Panc1 (cell line): Measurements from ENCODE around the gene KRT34. TPM values are rescaled to one million over a fixed set of nuclear protein-coding genes. Genes with fewer than 3 reads are reported as not detected.

Experiments
- ATAC-seq: fragments of 200-7000 bp; cut with Tn5 transposase; 2 replicates; pipeline ENCODE4 v1.9.1; 2020; ENCODE audit warnings: mild to moderate bottlenecking, moderate library complexity
- BruUV-seq: library from RNA; stranded (reverse); fragments of 400-500 nt; replicated peaks from 2 replicates; lab custom pipeline; 2021; lab: Mats Ljungman, UMichigan
- CTCF ChIA-PET: fragments of 300-600 bp; sonication (Branson Sonifier 250); formaldehyde crosslinking; loops from one replicate; lab custom pipeline; 2022; ENCODE audit warnings: antibody characterized with exemption; lab: Charles Lee
- POLR2A ChIA-PET: fragments of 300-600 bp; sonication (Branson Sonifier 250); formaldehyde crosslinking; loops from one replicate; lab custom pipeline; 2022; ENCODE audit warnings: antibody characterized with exemption; lab: Charles Lee
- DNase-seq: peaks from one replicate; pipeline ENCODE4 v3.0.0-alpha.2; 2010; ENCODE audit warnings: low read depth, low spot score
- H3K27ac ChIP-seq: 2 replicates; pipeline ENCODE4 v1.5.1; 2011; ENCODE audit warnings: mild to moderate bottlenecking, low read length, inconsistent platforms
- H3K27me3 ChIP-seq: fragments of 200-500 bp; sonication (Bioruptor generic); 2 replicates; pipeline ENCODE4 v1.6.0; 2014; ENCODE audit warnings: low read length, inconsistent platforms; ENCODE audit not compliant: control insufficient read depth, insufficient read depth
- H3K36me3 ChIP-seq: fragments of 200-500 bp; sonication (Bioruptor generic); 2 replicates; pipeline ENCODE4 v1.5.1; 2014; ENCODE audit warnings: inconsistent platforms, mild to moderate bottlenecking, low read length, moderate library complexity; ENCODE audit not compliant: control insufficient read depth, insufficient read depth
- H3K4me1 ChIP-seq: 2 replicates; pipeline ENCODE4 v1.5.1; 2011; ENCODE audit warnings: inconsistent platforms, mild to moderate bottlenecking, low read length, moderate library complexity; ENCODE audit not compliant: control insufficient read depth, insufficient read depth
- H3K4me3 ChIP-seq, 2 experiments: 2 replicates each; pipeline ENCODE4 v1.5.1; 2011 to 2012; ENCODE audit warnings: low read depth in 2 of 2, low read length in 2 of 2, mild to moderate bottlenecking in 2 of 2, inconsistent platforms in 1 of 2, moderate library complexity in 1 of 2
- H3K9me3 ChIP-seq: fragments of 200-500 bp; sonication (Bioruptor generic); 2 replicates; pipeline ENCODE4 v1.5.1; 2014; ENCODE audit warnings: low read depth, mild to moderate bottlenecking, inconsistent platforms, low read length, moderate library complexity; ENCODE audit not compliant: control insufficient read depth, insufficient read depth
- CTCF ChIP-seq: fragments of 450-650 bp; IDR thresholded peaks from 2 replicates; pipeline ENCODE4 v1.5.1; 2017; ENCODE audit warnings: mild to moderate bottlenecking
- POLR2AphosphoS5 ChIP-seq: IDR thresholded peaks from 2 replicates; pipeline ENCODE4 v1.6.1; 2012; ENCODE audit warnings: mild to moderate bottlenecking, low read depth, low read length, moderate library complexity
- REST ChIP-seq, 2 experiments: IDR thresholded peaks; 2 replicates each; pipeline ENCODE4 v1.6.1; 2011 to 2012; ENCODE audit warnings: low read depth in 2 of 2, control low read depth in 1 of 2, low read length in 1 of 2, mild to moderate bottlenecking in 1 of 2, moderate library complexity in 1 of 2; ENCODE audit not compliant: insufficient read depth in 1 of 2
- SIN3A ChIP-seq: IDR thresholded peaks from 2 replicates; pipeline ENCODE4 v1.6.1; 2012; ENCODE audit warnings: low read depth, mild to moderate bottlenecking, low read length, moderate library complexity, borderline replicate concordance; ENCODE audit not compliant: insufficient read depth
- TCF7L2 ChIP-seq: IDR thresholded peaks from 2 replicates; pipeline ENCODE4 v1.6.1; 2011; ENCODE audit warnings: mild to moderate bottlenecking, low read depth, low read length, inconsistent platforms
- in situ Hi-C: cut with HindIII; loops from 2 replicates; pipeline ENCODE4 v1.10.0; 2016; ENCODE audit warnings: low sequenced_read_pairs, low pct_unique_long_range_greater_than_20kb
- intact Hi-C: fragments of 100-400 bp; cut with micrococcal nuclease; formaldehyde crosslinking; loops from one replicate; pipeline ENCODE4 v1.10.0; 2022; ENCODE audit not compliant: unreplicated experiment
- total RNA-seq: library from RNA; stranded (reverse); gene quantifications from one replicate; pipeline ENCODE4 v1.2.1, GENCODE V29; 2021; ENCODE audit not compliant: unreplicated experiment

KRT34 gene
- total RNA-seq, 1 experiment from 2014 or later, result not detected

- no peaks in the 10 kb centered on the region for H3K36me3 ChIP-seq
- H3K27ac ChIP-seq, result no peak overlapping the region
- ChIA-PET POLR2A (no interaction called here), CTCF (no interaction called here)
- no TSS peak for BruUV-seq
- in situ Hi-C loops, result no loop called here
- intact Hi-C loops, result no loop called here
- ATAC-seq (no peak), DNase-seq (no peak)
- H3K9me3 ChIP-seq, result no peaks in the 10 kb centered on the region
- no peaks in the 10 kb centered on the region for H3K27me3 ChIP-seq
- H3K4me1 ChIP-seq, result no peaks in the 10 kb centered on the region
- TF ChIP-seq CTCF (no peak), REST (IDR thresholded peaks at IDR 0.05; ENCODE audit: insufficient read depth in 1 of 2, low read depth in 2 of 2, low read length in 1 of 2) (no peak), POLR2AphosphoS5 (no peak), TCF7L2 (no peak), SIN3A (no peak)
- no peak overlapping the region for H3K4me3 ChIP-seq
These were observed 11.7 kb upstream of the KRT34 start for GRCh38 chr17:41393826-41394225.

GRCh38 chr17:41393294-41393693 lies 11.2 kb upstream of the KRT34 start:
- no peak for ATAC-seq
- no peak for TF ChIP-seq TCF7L2
- Histone ChIP-seq H3K36me3 (no peaks in the 10 kb centered on the region), H3K27me3 (no peaks in the 10 kb centered on the region), H3K9me3 (no peaks in the 10 kb centered on the region), H3K4me3 (no peak overlapping the region), H3K27ac (no peak overlapping the region), H3K4me1 (no peaks in the 10 kb centered on the region)
- DNase-seq, result no peak
- intact Hi-C loops (no loop called here), in situ Hi-C loops (no loop called here)
- ChIA-PET POLR2A (no interaction called here), CTCF (interaction anchor here (0.5 kb wide), 1 partner anchor 84 kb away, joined by 4 read pairs; no protein-coding TSS in a partner anchor)
- BruUV-seq, result no TSS peak

GRCh38 chr17:41392278-41392677 lies 10.2 kb upstream of the KRT34 start:
- no peaks in the 10 kb centered on the region for H3K9me3 ChIP-seq
- DNase-seq (no peak), ATAC-seq (no peak)
- H3K36me3 ChIP-seq, result no peaks in the 10 kb centered on the region
- intact Hi-C loops, result no loop called here
- ChIA-PET CTCF (no interaction called here), POLR2A (no interaction called here)
- no peaks in the 10 kb centered on the region for H3K4me1 ChIP-seq
- no peak overlapping the region for H3K4me3 ChIP-seq
- in situ Hi-C loops, result no loop called here
- H3K27ac ChIP-seq, result no peak overlapping the region
- BruUV-seq, result no TSS peak
- H3K27me3 ChIP-seq, result no peaks in the 10 kb centered on the region
- TF ChIP-seq TCF7L2 (no peak), POLR2AphosphoS5 (no peak), REST (IDR thresholded peaks at IDR 0.05; ENCODE audit: insufficient read depth in 1 of 2, low read depth in 2 of 2, low read length in 1 of 2) (no peak), SIN3A (no peak), CTCF (no peak)
